GM18870 (cell line): ENCODE measurements around the gene VANGL2.

Source experiments
- ATAC-seq: cut with Tn5 transposase; IDR thresholded peaks from one replicate; pipeline ENCODE4 v1.9.1; 2021; ENCODE audit warnings: moderate library complexity; ENCODE audit not compliant: unreplicated experiment

VANGL2 gene

GRCh38 chr1:160400223-160400645 lies at the start of gene VANGL2:
TSS of gene VANGL2 (plus strand) at chr1:160400564. CDS start at chr1:160415838, 15,274 bp downstream.
- no peak for ATAC-seq

GRCh38 chr1:160351629-160352028 lies 48.7 kb upstream of the VANGL2 start:
- ATAC-seq, result no peak

- ATAC-seq, result no peak
Measured at GRCh38 chr1:160352555-160352954, 47.8 kb upstream of the VANGL2 start.

- ATAC-seq, result no peak
Measured at GRCh38 chr1:160353223-160353622, 47.1 kb upstream of the VANGL2 start.

GRCh38 chr1:160354388-160354985 lies 45.9 kb upstream of the VANGL2 start:
- ATAC-seq, result no peak

GRCh38 chr1:160357286-160358002 lies 42.9 kb upstream of the VANGL2 start:
- ATAC-seq, result no peak

GRCh38 chr1:160358073-160358472 lies 42.3 kb upstream of the VANGL2 start:
- no peak for ATAC-seq

- ATAC-seq, result no peak
Measured at GRCh38 chr1:160359559-160360226, 40.7 kb upstream of the VANGL2 start.

- no peak for ATAC-seq
Measured at GRCh38 chr1:160360227-160360695, 40.1 kb upstream of the VANGL2 start.

GRCh38 chr1:160361199-160361598 lies 39.2 kb upstream of the VANGL2 start:
- ATAC-seq, result no peak

GRCh38 chr1:160361814-160362167 lies 38.6 kb upstream of the VANGL2 start:
- ATAC-seq, result no peak

- ATAC-seq, result no peak
Measured at GRCh38 chr1:160362168-160362957, 38.0 kb upstream of the VANGL2 start.

GRCh38 chr1:160363010-160363409 lies 37.4 kb upstream of the VANGL2 start:
- no peak for ATAC-seq

GRCh38 chr1:160363951-160364735 lies 36.2 kb upstream of the VANGL2 start:
- ATAC-seq, result no peak

- ATAC-seq, result no peak
Measured at GRCh38 chr1:160365325-160365724, 35.0 kb upstream of the VANGL2 start.

GRCh38 chr1:160366731-160367515 lies 33.4 kb upstream of the VANGL2 start, which contains the start of gene NHLH1:
TSS of gene NHLH1 (plus strand) at chr1:160367071. CDS start at chr1:160370732, 3,661 bp downstream.
- ATAC-seq, result no peak

- no peak for ATAC-seq
Measured at GRCh38 chr1:160367516-160367900, 32.9 kb upstream of the VANGL2 start.

GRCh38 chr1:160367934-160368923 lies 32.1 kb upstream of the VANGL2 start:
- ATAC-seq, result no peak
